HG02623 (cell line): ENCODE data around the gene CTAG1B.
"Not testable (repeated sequence)": the region's sequence is repeated elsewhere in the genome, so short reads cannot be mapped to it uniquely, and the experiment has no call there.

Experiments used
- ATAC-seq: cut with Tn5 transposase; IDR thresholded peaks from one replicate; pipeline ENCODE4 v1.9.1; 2021; ENCODE audit warnings: moderate library complexity; ENCODE audit not compliant: unreplicated experiment

The CTAG1B gene

DNA sequence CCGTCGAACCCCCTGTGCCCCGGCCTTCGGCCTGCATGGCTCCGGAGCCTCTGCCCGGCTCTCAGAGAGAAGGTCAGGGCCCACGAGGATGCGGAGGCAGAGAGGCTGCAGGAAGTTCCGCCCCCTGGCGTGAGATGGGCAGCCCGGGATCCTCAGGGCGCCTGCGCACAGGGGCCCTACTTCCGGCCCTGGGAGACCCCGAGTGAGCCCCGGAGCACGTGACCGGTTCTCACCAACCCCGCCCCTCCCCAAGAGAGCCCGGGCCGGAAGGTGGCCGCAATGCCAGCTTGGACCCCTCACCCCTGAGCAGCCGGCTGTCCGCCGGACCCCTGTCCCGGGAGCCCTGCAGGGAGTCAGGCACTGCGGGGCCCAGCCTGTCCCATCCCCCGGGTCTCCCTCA lies at the start of gene CTAG1B:
Gene CTAG1B, minus strand, starts transcription at position 101 of the 400 bp plus-strand sequence. Its CDS starts 64 bp downstream, at position 37.
- not testable (repeated sequence) for ATAC-seq

DNA sequence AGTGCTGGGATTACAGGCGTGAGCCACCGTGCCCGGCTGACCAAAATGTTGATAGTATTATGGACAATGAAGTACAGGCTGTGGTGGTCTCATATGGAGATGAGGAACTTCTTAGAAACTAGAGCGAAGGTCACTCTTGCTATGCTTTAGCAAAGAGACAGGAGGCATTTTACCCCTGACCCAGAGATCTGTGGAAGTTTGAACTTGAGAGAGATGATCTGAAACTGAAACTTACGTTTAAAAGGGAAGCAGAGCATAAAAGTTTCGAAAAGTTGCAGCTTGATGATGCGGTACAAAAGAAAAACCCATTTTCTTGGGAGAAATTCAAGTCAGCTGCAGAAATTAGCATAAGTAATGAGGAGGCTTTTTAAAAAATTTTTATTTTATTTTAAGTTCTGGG lies 42.8 kb upstream of the CTAG1B start:
- ATAC-seq = no peak

DNA sequence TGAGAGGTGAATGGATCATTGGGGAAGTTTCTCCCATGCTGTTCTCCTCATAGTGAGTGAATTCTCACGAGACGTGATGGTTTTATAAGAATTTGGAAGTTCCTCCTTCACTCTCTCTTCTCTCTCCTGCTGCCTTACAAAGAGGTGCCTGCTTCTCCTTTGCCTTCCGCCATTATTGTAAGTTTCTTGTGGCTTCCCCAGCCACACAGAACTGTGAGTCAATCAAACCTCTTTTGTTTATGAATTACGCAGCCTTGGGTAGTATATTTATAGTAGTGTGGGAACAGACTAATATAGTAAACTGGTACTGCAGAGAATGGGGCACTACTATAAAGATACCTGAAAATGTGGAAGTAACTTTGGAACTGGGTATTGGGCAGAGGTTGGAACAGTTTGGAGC lies 42.1 kb upstream of the CTAG1B start:
- no peak for ATAC-seq

DNA sequence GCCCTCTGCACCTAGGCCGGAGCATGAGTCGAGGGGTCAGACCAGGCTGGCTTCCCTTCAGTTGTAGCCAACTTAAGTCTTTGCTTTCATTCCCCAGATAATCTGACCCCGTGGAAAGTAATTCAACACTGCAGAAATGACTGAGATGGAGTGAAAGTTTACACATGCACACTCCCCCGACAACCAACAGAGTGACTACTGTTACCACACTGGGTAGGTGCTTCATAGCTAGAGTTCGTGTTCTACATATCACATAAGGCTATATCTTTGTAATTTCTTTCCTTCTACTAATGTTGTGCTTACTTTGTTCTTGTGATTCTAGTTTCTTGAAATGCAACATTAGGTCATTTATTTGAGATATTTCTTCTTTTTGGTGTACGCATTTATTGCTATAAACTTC lies 41.5 kb upstream of the CTAG1B start:
- ATAC-seq = no peak

DNA sequence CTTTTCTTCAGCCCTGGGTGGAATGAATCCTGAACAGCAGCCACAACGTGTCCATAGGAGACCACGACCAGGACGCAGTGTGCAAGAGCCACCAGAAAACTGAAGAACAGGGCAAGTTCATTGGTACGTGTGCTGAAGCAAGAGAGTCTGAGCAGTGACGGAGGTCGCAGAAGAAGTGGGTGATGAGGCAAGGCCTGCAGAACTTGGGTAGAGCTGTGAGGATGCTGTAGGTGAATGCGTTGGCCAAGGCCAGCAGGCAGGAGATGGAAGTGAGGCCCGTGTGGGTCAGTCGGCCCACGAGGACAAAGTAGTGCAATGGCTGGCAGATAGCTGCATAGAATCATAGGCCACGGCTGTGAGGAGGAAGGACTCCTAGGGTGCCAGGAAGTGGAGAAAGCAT lies 39.9 kb upstream of the CTAG1B start:
- ATAC-seq = no peak

DNA sequence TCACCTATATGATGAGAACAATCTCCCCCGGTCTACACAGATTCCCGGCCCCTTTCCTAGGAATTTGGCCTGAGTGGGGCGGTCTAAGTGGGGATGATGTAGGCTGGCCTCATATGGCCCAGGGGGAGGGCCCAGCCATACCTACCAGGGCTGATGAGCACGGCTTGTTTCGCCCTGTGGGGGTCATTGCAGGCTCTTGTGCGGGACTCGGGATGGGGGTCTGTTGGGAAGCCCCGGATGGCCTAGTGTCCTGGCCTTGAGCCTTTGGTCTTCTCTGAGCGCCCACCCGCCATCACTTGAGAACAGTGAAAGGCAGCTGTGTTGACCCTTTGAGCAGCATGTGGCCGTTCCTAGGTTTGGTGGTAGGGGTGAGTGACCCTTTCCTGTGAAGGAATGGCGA lies 39.1 kb upstream of the CTAG1B start:
- no peak for ATAC-seq

DNA sequence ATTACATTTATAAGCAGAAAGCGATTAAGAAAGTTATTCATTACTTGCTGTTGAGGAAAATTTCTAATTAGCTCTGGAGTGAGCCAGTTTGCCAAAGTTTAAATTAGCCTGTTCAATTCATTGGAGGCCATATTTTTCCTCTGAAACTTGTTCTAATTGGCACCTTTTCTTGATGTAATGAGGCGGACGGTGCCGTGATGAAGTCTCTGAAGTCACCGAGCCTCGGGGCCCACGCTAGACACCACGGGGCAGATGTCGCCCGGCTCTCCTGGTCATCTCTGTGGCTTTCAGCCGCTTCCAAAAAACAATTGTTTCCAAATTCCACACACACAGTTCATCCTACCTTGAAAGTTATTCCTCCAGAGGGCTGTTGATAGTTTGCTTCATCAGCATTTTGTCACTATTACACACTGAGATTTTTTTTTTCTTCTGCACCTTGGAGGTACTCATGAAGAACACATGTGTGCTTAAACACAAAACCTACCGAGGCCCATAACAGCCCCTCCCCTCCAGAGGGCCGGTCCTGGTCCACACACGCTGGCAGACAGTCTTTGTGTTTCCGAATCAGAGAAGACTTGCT lies 38.2 kb upstream of the CTAG1B start:
- ATAC-seq = no peak

DNA sequence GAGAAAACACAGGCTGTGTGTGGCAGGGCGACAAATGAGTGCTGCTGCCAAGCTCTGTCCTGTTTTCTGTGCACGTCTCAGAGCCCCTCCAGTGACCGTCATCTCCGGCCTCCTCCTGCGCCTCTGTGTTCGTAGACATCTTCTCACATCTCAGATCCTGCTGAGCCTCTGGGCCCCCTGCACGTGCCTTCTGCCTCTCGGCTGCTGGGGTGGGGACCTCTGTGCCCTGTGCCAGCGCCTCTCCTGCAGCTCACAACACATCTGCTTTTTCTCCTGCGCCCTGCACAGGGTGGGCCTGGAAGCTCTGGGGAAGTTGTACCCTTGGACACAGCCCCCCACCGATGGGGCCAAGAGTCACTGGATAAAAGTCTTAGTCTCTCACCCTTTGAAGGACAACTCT lies 36.7 kb upstream of the CTAG1B start:
- no peak for ATAC-seq

DNA sequence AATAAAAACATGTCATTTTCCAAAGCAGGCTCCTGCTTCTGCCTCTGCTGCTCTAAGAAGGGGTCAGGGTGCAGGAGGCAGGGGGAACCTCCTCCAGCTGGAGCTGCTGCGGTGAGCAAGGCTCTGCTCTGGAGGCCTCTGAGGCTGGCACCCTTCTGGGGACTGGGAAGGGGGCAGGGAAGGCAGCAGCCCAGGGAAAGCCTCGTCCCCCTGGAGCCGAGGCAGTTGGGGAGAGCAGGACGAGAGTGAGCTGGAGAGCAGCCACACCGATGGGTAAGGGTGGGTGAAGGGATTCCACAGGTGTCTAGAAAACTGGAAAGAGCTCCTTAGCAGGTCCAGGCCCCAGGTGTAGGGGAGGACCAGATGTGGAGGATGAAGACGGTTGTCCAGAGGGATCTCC lies 36.3 kb upstream of the CTAG1B start:
- ATAC-seq = no peak

DNA sequence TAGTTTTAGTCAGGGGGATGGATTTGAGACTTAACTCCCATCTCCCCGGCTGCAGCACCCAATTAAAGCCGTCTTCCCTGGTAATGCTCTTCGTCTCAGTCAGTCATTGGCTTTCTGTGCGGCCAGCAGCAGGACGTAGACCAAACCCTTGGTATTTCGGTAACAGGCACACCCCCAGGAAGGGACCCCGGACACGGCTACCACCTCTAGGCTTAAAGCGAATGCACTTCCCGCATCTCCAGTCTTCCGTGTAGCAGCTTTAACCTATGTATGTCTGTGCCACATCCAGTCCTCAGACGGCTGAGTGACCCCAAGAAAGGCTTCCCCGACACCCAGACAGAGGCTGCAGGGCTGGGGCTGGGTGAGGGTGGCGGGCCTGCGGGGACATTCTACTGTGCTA lies 35.8 kb upstream of the CTAG1B start:
- no peak for ATAC-seq

DNA sequence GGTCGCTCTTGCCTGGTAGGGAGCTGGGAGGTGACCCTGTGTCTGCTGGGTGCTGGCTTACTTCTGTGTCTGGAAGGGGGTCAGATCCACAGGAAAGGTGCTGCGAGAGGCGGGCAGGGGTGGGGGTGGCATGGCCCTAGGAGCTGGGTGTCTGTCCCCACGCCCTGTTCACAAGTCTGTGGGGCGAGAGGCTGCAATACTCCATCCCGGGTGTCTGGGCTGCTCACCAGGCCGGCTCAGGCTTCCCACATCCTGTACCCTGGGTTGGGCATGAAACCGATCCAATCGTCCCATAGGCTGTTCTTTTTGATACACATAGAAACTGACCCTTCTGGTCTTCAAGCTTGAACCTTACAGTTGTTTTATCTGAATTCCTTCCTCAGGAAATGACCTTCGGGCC lies 35.3 kb upstream of the CTAG1B start:
- ATAC-seq = no peak

DNA sequence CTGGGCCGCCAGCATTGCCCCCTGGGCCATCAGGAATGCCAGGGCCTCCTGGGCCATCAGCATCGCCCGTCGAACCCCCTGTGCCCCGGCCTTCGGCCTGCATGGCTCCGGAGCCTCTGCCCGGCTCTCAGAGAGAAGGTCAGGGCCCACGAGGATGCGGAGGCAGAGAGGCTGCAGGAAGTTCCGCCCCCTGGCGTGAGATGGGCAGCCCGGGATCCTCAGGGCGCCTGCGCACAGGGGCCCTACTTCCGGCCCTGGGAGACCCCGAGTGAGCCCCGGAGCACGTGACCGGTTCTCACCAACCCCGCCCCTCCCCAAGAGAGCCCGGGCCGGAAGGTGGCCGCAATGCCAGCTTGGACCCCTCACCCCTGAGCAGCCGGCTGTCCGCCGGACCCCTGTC lies 34.3 kb upstream of the CTAG1B start, which contains the start of gene CTAG2:
Gene CTAG2, minus strand, starts transcription at position 167 of the 400 bp plus-strand sequence. Its CDS starts 64 bp downstream, at position 103.
- ATAC-seq = not testable (repeated sequence)

DNA sequence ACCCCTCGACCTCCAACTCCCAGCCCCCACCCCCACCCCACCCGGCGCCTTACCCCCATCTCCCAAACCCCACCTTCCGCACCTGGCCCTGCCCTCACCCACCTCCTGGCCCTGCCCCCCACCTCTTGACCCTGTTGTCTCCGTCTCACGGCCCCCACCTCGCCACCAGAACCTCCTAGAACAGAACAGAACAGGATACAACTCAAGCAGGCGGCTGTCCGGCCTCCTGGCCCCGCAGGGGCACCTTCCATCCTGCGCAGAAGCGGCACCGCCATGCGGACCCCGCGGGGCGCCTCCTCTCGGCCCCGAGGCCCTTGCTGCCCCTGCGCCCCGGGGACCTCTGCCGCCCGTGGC lies 33.9 kb upstream of the CTAG1B start:
- ATAC-seq = no peak

DNA sequence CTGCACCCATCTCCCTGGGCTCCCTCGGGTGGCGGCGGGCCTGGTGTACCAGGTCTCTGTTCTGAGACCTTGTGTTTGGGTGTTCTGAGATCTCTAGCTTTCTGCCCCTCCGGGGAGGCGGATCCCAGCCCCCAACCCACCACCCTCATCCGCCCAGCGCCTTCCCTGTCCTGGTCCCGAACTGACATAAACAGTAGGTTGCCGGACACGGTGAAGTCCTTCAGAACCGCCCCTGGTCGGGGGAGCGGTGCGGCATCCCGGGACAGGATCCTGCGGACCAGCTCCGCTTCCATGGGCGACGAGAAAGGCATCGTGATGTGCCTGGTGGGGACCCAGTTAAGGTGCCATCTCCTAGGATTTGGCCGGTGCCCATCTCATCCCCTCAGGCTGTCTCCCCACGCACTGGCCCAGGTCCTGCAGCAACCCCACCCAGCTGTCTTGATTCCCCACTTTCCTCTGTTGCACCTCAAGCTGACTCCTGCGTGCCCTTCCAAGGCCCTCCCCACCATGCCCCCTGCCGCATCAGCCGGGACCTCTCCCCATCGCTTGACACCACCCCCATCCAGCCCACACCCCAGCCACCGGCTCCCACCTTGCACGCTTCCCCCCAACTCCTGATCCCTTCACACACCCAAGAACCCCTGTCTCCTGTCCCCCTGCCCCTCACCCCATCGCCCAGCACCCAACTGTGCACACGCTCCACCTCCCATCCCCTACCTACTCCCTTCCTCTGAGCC lies 33.4 kb upstream of the CTAG1B start:
- no peak for ATAC-seq

DNA sequence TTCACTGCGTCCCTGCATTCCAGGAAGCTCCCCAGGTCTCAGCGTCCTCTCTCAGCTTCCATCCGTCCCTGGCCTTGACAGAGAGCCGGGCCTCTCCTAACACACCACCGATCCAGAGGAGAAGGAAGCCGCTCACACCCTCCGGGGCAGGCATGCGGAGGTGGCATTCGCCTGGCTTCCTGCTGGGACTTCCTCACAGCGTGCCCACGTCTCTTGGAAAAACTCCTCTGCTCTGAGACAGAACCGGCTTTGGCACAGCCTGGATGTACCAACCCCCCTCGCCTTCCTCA lies 31.1 kb upstream of the CTAG1B start:
- no peak for ATAC-seq

DNA sequence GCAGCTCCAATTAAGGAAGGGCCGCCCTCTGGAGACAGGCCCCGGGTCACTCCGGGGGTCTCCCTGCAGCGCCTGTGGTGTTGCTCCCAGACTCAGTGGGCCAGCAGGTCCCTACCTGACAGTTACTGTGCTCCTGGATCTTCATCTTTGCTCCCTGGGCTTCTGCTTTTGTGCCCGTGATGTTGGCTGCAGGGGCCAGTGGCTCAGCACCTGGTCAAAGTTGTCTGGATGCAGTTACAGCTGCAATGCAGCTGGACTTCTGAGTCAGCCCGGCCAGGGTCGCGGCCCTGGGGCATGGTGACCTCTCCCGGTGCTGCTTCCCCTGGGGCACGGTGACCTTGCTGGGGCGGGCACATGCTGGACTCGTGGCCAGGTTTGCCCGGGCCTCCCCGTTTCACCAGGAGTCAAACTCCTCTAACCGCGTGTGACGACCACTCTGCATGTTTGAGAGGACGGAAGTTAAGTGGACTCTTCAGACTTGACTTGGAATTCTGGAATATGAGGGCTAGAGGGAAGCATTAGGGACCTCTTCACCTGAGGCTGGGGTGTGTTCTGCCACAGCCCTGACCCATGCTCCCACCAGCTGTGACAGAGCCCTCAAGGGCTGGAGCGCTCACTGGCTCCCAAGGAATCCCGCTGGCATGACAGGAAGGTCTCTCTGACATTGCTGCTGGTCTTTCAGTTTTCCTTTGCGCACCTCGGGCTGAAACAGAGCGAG lies 30.6 kb upstream of the CTAG1B start:
- ATAC-seq = no peak

DNA sequence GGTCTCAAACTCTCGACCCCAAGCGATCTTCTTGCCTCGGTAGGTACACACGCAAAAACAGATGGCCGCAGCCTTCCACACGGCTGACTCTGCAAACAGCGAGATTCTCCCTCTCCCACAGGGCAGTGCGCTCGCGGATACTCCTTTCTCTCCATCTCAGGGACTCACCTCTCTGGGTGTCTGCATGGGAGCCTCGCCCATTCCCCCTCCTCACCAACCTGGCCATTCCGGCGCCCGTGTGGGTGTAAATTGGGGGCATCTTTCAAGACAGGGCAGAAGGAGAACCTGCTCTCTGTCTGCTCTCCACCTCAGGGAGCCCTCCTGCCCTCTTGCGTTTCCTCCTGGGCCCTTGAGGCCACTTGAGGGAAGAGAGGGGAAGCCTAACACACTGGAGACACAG lies 29.8 kb upstream of the CTAG1B start:
- ATAC-seq = no peak

DNA sequence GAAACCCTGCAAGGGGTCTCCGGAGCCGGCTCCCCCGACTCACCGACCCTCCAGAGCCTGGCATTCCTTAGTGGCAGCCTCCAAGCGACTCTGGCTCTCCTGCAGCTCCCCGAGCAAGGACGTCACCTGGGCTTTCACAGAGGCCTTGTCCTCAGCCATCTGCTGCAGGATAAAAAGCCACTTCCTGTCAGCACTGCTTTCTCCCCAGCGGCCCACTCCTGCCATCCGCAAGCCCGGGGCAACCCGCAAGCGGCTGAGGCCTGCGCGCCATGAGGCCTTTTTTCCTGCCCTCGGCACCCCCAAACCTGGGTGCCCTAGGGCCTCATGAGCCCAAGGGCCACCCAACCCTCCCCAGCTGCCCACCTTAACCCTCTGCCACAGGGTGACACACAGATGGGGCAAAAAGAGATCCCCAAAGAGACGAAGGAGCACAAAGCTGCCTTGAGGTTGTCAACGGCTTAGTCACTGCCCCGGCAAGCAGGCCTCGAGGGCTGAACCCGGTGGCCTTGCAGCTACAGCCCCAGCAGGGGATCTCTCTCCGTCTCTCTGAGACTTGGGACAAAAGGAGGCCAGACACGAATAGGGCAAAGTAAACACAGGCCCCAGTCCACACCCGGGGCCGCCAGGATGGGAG lies 26.8 kb upstream of the CTAG1B start:
- not testable (repeated sequence) for ATAC-seq

DNA sequence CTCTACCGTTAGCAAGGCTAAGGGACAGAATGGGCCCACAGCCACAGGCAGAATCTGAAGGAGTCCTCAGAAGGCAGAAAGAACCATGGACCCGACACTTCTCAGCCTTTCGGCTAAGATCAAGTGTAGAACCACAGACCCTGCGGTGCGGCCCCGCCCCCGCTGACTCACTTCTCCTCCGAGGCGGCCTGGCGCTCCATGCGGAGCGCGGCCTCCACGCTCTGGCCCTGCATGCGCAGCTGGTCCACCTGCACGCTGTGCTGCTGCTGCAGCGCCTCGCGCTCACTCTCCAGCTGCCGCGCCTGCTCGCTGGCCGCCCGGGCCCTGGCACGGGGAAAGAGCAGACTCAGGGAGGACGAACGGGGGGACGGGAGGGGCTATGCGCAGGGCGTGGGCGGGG lies 24.6 kb upstream of the CTAG1B start:
- not testable (repeated sequence) for ATAC-seq

DNA sequence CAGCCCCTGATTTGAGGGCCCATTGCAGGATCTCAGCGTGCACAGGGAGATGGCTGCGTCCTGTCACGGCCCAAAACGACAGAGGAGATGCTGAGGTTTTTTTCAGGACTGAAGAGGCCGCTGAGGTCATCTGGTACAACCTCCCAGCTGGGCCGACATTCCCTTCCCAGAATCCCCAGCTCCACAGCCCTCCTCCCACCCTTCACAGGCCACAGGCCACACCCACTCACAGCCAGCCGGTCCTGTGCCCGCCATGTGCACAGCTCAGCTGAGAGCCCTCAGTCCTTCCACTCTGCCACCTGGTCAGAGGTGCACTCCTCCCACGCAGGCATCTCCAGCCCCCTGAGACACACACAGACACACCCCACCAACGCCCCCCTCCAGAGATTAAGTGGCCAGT lies 22.7 kb upstream of the CTAG1B start:
- not testable (repeated sequence) for ATAC-seq

DNA sequence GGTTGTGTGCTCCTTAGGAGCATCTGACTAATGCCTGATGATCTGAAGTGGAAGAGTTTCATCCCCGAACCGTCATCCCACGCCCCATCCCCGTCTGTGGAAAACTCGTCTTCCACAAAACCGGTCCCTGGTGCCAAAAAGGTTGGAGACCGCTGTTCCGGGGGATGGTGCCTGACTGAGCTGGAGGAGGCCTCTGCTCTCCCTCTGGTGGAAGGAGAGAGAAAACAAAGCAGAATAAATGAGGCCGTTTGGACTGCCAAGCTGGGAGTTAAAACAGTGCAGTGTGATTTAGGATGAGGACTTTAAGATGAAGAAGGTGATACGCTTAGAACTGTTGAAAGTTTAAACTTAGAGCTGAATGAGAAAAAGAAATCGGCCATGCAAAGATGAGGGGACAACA lies 14.6 kb upstream of the CTAG1B start:
- ATAC-seq = not testable (repeated sequence)

DNA sequence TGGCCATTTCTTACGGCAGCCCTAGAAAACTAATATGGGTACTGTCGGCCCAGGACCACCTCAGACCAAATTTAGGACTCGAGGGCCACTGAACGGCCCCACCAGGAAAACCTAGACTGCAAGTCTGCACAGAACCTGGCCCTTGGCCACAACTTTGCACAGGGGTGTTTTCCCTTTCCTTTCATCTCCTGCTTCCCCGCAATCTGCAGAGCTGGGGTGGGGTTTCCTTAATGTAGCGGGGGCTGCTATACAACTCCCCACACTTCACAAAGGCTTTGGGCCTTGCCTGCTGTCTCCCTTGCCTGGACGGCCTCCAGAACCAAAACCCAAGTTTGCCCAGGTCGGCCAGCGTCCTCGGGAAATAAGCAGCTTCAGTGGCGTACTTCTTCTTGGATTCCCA lies 11.9 kb upstream of the CTAG1B start:
- not testable (repeated sequence) for ATAC-seq
